SKM-1 treated with dmso at 0.1 percent for 144 hours (cell line): ENCODE measurements around the gene TES.
"Not testable (repeated sequence)": the region's sequence is repeated elsewhere in the genome, so short reads cannot be mapped to it uniquely, and the experiment has no call there.

Experiments used
- DNase-seq: peaks from one replicate; lab custom pipeline; 2025; ENCODE audit not compliant: unreplicated experiment; lab: John Stamatoyannopoulos, UW

TES gene

DNA sequence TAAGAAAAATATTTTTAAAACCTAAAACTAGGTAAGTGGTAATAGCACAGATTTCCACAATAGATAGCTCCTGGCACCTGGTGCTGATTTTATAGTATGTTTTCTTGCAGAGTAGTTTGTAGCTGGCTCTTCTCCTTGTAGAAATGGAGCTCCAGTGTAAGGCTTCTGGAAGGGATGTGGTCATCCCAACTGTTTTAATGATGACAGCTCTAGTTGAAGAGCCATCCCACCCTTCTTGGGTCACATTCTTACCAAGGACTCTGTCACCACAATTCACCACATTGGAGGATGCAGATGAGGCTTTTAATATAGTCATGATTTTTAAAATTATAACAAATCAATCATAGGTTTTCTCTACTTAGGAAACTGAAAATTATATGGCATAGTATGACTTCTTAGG lies 31.0 kb downstream of the TES start:
- no peak for DNase-seq

DNA sequence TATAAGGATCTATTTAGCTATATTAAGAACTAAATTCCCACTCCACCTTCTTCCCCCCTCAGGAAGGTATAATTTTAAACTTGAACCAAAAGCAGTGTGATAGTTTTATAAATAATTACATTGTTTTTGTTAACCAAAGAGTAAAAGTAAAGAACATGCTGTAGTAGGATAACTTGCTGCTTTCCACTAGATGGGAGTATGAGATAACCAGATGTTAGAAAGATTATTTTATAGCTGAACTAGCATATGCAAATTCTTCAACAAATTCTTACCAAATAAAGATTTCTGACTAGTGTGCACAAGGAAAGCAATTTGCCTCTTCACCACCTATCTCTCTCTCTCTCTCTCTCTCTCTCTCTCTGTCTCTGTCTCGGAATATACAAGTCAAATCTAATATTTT lies 31.8 kb downstream of the TES start:
- DNase-seq: no peak

DNA sequence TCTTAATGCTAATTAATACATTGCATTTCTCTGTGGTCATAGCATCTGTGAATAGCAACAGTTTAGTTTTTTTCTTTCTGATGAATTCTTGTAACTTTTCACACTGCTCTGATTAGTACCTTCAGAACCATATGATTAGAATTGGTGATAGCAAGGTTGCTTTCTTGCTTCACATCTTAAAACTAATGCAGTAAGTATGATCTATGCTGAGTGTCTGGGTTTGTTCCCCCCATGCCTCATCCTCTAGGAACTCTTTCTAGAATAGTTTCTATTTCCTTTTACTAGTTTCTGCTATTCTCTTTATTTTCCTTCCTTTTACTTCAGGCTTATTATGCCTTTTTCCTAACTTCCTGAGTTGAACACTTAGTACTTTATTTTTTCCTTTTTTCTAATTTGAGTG lies 32.4 kb downstream of the TES start:
- no peak for DNase-seq

DNA sequence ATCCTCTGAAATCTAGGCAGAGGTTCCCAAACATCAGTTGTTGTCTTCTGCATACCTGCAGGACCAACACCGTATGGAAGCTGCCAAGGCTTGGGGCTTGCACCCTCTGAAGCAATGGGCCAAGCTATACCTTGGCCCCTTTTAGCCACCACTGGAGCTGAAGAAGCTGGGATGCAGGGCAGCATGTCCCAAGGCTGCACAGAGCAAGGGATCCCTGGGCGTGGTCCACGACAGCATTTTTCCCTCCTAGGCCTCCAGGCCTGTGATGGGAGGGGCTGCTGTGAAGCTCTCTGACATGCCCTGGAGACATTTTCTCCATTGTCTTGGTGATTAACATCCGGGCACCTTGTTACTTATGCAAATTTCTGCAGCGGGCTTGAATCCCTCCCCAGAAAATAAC lies 34.5 kb downstream of the TES start:
- not testable (repeated sequence) for DNase-seq

DNA sequence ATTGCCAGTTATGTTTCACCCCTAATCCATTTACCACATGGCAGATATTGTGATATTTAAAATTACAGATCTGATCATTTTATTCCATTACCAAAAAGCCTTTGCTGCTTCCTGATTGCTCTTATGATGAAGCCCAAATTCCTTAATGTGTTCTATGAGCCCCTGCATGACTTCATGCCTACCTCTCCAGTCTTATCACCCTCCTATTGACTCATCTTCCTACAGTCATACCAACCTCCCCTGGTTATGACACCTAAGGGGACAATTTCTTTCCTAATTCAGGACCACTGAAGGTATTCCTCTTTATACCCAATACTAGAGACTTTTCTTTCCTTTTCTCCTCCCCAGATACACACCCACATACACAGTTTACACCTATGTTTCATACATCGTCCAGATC lies 36.0 kb downstream of the TES start:
- no peak for DNase-seq

DNA sequence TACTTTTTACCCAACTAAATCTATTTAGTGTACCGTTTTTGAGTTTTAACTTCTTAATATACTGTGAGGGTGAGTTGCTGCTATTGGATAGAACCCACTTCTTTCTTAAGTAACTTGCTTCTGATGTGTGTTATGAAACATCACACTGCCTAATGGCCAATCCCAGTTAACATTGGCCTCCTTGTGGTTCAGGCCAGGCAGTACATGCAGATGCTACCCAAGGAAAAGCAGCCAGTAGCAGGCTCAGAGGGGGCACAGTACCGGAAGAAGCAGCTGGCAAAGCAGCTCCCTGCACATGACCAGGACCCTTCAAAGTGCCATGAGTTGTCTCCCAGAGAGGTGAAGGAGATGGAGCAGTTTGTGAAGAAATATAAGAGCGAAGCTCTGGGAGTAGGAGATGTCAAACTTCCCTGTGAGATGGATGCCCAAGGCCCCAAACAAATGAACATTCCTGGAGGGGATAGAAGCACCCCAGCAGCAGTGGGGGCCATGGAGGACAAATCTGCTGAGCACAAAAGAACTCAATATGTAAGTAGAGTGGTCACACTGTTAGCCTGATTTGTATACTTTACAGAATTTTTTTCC lies 39.7 kb downstream of the TES start:
- DNase-seq: peak; percentile 6

DNA sequence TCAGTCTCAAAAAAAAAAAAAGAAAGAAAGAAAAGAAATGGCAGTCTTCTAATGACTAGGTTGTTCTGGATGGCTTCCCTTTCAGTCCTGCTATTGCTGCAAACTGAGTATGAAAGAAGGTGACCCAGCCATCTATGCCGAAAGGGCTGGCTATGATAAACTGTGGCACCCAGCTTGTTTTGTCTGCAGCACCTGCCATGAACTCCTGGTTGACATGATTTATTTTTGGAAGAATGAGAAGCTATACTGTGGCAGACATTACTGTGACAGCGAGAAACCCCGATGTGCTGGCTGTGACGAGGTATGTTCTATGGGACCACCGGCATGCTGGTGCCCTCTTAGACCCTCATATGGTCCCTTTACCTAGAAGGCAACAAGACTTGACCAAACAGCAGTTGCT lies 41.3 kb downstream of the TES start:
- no peak for DNase-seq

DNA sequence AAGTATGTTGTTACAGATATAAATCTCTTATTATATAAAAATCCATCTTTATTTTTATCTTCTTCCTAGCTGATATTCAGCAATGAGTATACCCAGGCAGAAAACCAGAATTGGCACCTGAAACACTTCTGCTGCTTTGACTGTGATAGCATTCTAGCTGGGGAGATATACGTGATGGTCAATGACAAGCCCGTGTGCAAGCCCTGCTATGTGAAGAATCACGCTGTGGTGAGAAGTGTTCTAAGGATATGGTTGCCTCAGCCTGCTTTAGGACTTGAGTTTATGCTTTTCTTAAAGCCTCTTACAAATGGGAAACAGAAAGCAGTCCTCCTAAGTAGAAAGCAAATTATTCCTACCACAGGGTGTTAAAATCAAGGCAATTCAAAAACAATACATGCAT lies 41.9 kb downstream of the TES start:
- no peak for DNase-seq

DNA sequence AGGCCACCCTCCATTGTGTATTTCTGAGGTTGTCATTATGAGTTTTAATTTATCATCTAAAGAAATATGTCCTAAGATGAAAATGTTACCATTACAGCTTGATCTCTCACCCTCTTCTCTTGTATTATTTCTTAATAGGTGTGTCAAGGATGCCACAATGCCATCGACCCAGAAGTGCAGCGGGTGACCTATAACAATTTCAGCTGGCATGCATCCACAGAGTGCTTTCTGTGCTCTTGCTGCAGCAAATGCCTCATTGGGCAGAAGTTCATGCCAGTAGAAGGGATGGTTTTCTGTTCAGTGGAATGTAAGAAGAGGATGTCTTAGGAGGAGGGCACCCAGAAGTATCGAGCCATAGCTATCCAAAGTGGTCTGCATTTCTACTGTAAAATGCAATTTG lies 46.8 kb downstream of the TES start:
- DNase-seq: no peak

DNA sequence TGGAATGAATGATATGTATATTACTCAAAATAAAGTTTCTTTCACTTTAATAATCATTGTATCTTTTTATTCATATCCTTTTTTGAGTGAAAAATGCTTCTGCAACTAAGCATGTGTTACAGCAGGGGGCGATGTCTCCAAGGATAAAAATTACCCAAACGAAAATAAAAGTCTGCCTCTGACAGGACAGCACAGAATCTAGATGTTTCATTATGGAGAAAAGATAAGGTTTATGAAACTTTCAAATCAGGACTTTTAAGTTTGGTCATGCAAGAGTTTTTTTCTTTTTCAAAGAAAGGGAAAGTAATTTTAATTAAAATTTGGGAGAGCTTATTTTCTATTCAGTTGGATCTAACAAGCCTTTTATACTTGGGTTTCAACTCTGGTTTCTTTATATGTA lies 48.4 kb downstream of the TES start:
- DNase-seq: peak; percentile 17

DNA sequence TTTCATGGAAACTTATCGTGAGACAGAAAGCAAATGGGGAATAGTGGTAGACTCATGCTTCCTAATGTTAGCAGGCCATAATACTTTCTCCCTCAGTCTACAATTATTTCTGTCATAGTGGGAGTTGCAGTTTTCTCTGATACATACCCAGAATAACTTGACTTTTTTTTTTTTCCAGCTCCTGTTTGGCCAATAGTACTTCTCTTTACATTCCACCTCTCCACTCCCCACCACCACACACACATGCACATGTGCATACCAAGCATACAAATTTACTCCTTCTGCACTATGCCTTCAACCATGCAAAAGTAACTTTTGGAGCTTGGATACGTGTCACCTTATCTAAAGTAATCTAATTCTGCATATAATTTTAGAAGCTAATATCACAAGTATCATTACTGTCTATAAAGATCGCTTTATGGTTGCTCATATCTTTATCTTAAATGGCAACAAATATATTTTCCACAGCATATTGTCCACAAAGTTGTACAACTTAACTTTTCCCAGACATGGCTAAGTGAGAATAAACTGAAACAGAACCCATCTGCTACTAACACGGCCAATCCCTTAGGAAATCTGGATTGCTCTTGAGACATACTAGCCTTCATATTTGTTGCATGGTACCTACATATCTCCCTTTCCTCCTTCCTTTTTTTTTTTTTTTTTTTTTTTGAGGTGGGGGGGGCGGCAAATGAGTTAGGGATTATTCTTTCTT lies 49.0 kb downstream of the TES start:
- DNase-seq: no peak

DNA sequence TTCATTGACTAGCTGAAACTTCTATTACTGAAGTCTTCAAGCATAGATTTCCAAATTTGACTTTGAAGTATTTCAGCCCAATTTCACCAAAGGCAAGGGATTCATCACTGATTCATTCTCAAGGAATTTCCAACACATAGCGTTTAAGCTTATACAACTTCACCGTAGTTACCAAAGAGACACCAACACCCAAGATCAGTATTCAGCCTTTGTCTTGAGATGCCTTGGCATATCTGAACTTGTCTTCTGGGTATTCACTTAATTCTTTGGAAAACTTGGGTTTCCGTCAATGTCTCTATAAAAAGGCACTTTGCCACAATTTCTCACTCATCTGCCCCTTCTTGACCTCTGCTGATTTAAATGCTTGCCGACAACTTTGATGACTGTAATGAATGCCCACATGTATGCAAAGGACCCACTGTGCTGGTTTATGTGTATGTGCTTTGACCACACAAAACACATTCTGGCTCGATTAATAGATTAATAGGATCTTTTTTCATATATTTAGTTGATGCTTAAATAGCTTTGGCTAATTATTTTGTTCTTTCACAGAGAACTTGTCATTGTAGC lies 49.6 kb downstream of the TES start:
- DNase-seq: no peak

DNA sequence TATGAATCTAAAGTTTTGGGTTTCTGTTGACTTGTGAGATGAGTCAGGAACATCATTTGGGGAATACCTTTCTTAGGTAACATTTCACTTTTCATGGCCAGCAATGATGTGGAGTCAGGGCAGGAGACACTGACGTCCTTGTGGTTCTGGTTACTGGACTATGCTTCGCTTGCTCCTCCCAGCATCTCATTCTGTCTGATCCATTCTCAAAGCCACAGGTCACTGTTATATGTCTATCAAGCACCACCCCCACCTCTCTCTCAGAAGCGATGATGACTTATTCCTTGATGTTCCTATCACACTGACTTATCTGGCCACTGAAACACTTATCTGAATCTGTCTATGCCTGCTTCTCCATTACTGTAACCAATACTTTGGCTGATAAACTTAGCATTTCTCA lies 51.6 kb downstream of the TES start:
- no peak for DNase-seq

DNA sequence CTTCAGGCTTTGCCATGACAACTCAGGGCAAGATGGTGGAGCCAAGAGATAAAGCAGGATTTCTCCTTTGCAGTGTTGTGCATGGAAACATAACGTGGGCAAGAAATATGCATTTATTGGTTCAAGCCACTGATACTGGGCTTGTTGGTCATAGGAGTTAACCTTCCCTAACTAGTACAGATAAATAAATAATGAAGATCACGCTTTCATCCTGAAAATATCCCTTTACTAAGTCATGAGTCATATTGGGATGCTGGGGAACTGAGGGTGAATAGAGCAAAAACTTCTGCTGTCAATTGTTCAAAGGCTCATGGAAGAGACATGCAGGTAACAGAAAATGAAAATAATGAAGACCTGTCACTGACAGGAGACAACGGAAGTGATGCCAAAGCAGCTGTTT lies 55.5 kb downstream of the TES start:
- DNase-seq: no peak

DNA sequence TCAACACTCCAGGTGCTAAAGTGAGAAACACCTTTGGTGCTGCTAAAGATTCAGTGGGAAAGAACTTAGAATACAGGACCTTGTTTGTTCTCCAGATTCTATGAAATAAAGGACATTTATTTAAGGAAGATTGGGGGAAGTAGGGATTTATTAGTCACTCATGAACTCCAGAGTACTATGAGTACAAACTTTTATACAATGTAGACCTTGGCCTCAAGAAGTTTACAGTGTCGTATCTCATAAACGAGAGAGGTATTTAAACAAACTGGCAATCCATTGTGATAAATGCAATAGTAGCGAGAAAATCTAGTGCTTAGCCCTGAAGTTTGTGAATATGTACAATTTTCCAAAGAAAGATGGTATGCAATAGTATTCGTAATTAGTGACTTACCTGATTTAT lies 59.1 kb downstream of the TES start:
- no peak for DNase-seq

DNA sequence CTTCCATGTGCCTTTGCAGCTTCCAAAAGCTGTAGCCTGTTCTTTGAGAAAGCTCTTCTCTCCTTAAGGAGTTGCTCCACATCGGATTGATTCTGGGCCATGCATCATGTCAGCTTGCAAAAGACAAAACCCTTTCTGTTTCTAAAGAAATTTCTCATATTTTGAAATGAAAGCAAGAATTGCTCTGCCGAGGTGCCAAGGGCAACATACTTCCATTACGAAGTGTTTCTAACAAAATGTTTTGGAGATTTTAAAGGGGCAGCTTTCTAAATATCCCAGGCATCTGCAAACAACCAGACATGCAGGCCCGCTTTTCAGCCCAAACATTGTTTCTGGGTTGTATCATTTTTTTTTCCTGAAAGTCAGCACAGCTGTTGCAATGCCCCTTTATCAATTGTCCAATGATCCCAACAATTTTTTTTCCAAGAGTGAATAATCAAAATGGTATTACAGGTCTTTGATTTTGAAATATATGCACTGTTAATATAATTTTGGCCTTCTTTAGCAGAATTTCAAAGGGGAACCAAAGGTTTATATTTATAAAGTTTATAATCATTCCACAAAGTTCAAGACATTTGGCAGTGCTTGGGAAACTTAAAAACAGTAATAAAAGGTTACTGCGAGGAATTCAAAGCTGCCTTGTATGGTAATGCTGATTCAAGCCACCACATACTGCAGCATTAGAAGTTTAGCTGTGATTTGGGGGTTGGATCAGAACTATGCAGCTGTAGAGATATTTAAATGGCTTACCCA lies 61.0 kb downstream of the TES start:
- DNase-seq: no peak

DNA sequence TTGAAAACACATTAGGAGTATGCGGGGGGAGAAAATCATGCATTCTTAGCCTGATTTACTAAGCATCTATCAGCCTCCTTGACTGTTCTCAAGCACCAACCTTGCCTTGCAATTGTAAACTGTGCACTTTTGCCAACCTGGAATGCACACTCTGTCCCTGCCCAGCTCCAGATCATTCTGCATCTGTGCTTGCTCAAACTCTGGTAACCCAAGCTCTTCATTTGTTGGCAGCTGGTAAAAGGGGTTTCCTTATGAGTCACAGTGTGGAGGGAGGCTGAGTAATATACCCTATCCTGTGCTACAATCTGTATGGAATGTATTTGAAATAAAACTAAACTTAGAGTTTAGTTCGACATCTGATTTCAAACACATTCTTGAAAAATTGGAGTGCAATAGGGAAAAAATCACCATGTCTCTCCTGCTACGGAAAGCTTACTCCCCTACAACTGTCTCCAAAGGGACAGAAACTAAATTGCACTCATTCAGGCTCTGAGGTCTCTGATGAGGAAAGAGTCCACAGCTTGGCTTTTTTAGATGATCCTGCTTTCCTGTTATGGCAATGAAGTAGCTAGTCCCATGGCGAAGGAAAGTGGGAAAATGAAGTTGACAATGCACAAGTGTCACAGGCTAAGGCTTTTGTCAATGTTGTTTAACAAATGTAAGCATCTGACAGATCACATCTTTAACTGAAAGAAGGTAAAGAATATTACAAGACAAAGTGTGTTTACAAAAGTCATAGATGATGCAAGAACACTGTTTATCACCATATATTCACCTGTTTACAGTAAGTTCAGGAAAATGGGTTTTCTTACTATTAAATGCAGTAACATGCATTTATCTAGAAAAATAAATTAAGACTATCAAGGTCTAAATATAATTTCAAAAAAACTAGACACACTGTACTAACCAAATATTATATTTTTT lies 61.9 kb downstream of the TES start:
- no peak for DNase-seq

DNA sequence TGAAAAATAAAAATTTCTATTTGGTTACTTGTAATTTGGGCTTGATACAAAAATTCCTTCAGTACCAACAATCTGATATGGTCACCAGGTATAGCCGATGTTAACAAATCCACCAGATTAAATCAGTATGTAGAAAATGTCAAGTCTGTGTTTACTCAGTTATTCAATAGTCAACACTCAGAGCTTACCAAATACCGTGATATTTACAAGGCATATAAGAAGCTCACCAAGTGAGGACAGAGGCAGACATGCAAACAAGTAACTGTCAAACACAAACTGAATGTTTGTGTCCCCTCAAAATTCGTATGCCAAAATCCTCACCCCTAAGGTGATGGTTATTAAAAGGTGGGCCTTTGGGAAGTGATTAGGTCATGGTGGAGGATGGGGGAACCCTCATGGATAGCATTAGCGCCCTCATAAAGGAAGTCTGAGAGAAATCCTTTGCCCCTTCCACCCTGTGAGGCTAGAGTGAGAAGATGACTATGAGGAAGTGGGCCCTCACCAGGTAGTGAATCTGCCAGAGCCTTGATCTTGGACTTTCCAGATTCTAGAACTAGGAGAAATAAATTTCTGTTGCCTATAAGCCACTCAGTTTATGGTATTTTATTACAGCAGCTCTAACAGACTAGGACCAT lies 63.1 kb downstream of the TES start:
- DNase-seq: no peak

DNA sequence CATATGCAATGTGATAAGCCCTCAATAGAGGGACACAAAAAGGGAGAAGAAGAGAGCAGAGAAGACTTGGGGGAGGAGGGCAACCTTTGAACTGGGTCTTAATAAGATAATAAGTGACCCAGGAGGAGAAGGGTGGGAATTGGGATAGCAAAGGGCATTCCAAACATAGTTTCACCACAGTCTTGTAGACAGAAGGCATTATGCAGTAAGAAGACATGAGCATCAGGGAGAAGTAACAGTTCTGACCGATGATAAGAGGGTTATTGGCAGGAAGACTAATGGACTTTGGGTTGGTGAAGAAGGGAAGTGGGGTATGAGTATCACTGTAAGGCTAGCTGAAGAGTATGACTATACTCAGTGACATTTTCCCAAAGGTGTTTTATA lies 63.6 kb downstream of the TES start:
- DNase-seq: no peak

DNA sequence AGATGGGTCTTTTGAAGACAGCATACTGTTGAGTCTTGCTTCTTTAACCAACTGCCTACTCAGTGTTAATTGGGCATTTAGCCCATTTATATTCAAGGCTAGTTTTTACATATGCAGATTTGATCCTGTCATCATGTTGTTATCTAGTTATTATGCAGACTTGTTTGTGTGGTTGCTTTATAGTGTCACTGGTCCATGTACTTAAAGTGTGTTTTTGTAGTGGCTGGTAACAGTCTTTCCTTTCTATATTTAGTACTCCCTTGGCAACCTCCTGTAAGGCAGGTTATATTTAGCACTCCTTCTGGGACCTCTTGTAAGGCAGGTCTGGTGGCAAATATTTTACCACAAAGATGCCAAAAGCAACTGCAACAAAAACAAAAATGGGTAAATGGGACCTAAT lies 66.7 kb downstream of the TES start:
- DNase-seq: no peak

DNA sequence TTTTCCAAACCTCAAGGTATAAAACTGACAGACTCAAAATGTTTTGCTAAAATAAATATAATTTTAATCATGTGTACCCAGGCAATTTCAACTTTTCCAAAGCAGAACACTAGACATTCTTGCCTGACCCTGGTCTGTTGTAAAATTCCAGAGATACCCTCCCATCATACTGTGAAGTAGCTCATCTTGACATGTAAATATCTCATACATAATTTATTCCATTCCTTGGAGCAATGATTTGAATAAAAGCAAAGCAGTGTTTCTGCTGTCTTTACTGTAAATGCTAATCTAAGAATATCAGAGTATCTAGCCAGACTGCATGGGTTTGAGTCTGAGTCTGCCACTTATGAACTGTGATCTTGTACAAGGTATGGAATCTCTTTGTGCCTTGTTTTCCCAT lies 68.9 kb downstream of the TES start:
- DNase-seq: no peak
